Middle frontal gyrus (tissue), 1 donor: ENCODE results near the gene GPLD1.
"Not testable (repeated sequence)": the region's sequence is repeated elsewhere in the genome, so short reads cannot be mapped to it uniquely, and the experiment has no call there.

Experiments
- DNase-seq: peaks from one replicate; pipeline ENCODE4 v3.0.0-alpha.2; 2015; ENCODE audit warnings: low spot score; ENCODE audit errors: extremely low spot score

Gene GPLD1

DNA sequence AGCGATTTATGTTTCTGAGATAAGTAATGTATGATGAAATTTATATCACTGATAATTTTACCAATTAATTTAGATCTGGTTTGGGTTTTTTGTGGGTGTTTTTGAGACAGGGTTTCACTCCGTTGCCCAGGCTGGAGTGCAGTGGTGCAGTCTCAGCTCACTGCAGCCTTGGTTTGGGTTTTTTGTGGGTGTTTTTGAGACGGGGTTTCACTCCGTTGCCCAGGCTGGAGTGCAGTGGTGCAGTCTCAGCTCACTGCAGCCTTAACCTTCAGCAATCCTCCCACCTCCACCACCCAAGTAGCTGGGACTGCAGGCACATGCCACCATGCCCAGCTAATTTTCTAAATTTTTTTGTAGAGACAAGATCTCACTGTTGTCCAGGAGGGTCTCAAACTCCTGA, 73.6 kb downstream of the GPLD1 start:
- DNase-seq, result no peak

DNA sequence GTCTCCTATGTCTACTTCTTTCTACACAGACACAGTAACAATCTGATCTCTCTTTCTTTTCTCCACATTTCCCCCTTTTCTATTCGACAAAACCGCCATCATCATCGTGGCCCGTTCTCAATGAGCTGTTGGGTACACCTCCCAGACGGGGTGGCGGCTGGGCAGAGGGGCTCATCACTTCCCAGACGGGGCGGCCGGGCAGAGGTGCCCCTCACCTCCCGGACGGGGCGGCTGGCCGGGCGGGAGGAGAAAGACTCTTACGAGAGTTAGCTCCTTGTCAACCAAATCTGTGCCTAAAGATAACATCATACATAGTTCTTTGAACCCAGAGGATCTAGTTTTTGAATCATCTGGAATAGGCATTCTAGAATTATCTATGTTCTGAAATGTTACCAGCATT, 74.8 kb downstream of the GPLD1 start:
- not testable (repeated sequence) for DNase-seq

DNA sequence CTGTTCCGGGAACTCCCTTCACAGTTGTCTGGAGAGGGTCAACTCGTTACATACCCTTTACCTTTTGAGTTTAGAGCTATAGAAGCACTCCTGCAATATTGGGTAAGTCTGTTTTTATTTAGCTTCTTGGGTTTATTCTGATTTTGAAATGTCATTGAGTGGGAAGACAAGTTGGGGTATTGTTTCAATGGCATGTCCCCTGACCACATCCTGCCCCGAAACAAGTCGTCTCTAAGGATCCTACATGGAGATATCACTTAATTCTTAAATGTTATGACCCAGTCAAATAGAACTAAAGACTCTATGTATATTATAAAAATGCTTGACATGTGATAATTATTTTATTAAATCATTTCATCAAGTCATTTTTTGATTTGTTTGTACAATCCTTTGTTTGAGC, 77.1 kb downstream of the GPLD1 start:
- DNase-seq, result no peak

DNA sequence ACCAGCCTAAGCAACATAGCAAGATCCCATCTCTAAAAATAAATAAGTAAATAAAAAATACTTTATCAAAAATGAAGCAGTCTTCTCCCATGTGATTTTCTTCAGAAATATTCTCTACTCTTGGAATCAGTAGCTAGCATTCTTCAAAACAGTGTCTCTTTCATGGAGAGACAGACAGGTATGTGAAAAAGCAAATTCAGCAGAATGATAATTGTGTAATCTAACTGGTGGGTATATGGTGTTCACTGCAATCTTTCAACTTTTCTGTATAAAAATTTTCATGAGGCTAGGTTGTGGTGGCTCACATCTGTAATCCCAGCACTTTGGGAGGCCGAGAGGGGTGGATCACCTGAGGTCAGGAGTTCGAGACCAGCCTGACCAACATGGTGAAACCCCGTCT, 78.8 kb downstream of the GPLD1 start:
- DNase-seq, result no peak

DNA sequence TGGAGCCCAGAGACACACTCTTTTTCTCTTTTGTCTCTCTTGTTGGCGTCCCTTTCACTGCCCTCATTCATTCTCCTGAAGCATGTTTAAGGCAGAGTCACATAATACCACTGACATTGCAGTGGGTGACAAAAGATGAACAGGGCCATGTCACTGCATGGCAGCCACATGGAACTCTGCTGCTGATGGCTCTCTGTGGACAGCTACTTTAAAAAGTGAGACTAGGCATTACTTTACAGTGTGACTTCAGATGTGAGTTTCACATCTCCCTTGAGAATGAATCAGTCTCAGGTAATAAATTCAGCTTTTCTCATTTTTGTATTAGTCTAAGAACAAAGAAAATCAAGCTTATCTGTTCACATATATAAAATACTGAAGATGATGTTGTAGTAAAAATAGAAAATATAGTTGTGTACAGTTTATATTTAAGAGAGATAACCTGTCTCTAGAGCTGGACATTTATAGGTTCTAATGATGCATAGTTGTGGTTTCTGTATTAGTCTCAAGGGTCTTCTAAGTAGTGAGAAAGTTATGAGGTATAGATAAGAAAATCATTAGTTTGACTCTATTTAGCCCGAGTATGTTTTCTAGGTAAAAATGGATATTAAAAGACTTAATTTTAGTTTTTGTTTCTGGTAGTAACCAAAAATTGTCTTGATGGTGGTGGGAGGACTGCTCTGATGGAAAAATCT, 80.5 kb downstream of the GPLD1 start:
- no peak for DNase-seq

DNA sequence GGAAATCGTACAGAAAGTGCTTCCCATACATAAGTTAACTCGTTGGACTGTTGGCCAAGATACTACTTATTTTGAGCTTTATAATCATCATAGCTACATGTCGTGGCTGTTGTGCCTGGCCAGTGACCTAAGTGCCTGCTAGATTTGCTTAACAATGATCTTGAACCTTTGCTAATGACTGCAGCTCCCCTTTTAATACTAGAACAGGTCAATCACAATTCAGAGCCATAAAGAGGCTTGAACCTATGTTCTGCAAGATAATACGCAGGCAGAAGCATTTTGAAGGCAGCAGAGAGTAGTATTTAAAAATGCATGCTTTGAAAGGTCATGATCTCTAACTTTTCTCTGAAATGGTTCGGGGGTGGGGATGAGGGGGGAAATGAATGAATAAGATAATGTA, 84.1 kb downstream of the GPLD1 start:
- no peak for DNase-seq

DNA sequence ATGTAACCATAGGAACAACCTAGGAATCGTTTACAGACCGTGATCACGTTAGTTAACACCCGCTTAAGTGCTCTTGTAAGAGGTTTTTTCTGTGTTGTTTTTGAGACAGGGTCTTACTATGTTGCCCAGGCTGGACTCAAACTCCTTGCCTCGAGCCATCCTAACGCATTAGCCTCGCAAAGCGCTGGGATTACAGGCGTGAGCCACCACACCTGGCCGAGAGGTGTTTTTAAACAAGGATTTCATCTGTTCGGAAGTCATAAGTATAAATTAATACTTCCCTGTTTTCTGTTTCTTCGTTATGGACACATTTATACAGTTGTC, 85.9 kb downstream of the GPLD1 start:
- DNase-seq, result no peak

DNA sequence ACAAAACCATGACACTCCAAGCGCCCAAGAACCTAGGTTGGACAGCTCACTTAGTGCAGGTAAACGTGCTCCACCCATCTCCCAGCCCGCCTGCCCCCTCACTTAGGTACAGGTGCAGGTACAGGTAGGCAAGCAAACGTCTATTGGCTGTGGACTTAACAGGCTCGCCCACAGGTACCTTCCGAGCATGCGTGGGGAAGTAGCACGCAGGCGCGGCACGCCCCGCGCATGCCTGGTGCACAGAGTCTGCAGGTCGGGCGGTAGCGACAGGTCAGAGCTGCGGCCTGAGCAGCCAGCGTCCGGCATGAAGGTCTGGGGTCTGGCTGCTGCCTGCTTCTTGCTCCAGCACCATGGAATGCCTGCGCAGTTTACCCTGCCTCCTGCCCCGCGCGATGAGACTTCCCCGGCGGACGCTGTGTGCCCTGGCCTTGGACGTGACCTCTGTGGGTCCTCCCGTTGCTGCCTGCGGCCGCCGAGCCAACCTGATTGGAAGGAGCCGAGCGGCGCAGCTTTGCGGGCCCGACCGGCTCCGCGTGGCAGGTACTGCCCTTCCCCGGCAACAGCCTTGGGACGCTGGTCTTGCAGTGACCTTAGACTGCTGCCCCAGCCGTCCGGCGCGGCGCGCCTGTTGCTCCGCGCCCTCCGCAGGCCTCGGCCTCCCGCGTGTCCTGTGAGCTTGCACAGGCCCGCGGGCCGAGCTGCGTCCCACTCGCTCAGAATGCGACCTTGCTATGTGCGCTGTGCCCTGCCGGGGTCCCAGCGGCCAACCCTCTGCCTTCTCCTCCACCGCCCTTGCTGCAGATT, 86.5 kb downstream of the GPLD1 start, which contains the start of gene MRS2:
Gene MRS2 (plus strand): TSS at position 240 of the 804 bp plus-strand sequence. CDS start 111 bp downstream, at position 351.
- peak; percentile 86 for DNase-seq

DNA sequence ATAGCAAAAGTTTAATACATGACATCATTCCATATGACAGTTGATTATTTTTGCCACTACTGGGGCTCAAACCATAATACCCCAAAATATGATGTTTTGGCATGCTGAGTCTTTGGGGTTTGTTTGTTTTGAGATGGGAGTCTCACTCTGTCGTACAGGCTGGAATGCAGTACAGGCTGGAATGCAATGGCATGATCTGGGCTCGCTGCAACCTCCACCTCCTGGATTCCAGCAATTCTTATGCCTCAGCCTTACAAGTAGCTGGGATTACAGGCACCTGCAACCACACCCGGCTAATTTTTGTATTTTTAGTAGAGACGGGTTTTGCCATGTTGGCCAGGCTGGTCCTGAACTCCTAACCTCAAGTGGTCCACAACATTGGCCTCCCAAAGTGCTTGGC, 87.9 kb downstream of the GPLD1 start:
- no peak for DNase-seq

DNA sequence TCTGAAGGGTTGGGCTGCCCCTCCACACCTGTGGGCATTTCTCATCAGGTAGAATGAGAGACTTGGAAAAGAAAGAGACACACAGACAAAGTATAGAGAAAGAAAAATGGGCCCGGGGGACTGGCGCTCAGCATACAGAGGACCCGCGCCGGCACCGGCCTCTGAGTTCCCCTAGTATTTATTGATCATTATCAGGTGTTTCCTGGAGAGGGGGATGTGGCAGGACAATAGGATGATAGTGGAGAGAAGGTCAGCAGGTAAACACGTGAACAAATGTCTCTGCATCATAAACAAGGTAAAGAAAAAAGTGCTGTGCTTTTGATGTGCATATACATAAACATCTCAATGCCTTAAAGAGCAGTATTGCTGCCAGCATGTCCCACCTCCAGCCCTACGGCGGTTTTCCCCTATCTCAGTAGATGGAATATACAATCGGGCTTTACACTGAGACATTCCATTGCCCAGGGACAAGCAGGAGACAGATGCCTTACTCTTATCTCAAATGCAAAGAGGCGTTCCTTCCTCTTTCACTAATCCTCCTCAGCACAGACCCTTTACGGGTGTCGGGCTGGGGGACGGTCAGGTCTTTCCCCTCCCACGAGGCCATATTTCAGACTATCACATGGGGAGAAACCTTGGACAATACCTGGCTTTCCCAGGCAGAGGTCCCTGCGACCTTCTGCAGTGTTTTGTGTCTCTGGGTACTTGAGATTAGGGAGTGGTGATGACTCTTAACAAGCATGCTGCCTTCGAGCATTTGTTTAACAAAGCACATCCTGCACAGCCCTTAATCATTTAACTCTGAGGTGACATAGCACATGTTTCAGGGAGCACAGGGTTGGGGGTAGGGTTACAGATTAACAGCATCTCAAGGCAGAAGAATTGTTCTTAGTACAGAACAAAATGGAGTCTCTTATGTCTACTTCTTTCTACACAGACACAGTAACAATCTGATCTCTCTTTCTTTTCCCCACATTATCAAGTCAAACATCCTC, 89.0 kb downstream of the GPLD1 start:
- DNase-seq, result not testable (repeated sequence)

DNA sequence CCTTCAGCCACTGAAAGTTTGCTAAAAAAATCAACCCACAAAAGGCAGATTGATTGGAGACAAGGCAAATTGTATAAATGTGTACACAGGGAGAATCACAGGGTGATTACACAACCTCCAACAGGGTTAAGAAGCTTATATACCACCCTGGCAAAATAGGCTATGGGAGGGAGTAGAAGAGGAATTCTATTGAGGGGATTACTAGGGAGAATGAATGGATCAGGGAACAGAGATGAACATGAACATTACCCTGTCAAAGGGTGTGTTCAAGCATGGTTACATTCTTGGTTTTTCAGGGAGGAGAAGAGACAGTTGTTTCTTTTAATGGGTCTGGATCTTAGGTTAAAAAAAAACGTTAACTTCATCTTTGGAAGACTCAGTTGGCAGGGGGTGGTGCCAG, 91.7 kb downstream of the GPLD1 start:
- no peak for DNase-seq

DNA sequence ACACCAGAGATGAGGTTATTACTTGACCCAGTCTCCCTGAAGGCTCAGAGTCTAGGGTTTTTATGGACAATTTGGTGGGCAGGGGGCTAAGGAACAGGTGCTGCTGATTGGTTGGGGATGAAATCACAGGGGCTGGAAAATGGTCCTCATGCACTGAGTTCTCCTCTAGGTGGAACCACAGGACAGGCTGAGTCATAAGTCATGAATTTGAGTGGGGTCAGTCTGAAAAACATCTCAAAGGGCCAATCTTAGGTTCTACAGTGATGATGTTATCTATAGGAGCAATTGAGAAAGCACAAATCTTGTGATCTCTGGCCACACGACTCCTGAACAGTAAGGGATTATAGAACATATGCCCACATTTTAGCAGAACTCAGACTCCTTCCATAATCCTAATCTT, 92.6 kb downstream of the GPLD1 start:
- no peak for DNase-seq

DNA sequence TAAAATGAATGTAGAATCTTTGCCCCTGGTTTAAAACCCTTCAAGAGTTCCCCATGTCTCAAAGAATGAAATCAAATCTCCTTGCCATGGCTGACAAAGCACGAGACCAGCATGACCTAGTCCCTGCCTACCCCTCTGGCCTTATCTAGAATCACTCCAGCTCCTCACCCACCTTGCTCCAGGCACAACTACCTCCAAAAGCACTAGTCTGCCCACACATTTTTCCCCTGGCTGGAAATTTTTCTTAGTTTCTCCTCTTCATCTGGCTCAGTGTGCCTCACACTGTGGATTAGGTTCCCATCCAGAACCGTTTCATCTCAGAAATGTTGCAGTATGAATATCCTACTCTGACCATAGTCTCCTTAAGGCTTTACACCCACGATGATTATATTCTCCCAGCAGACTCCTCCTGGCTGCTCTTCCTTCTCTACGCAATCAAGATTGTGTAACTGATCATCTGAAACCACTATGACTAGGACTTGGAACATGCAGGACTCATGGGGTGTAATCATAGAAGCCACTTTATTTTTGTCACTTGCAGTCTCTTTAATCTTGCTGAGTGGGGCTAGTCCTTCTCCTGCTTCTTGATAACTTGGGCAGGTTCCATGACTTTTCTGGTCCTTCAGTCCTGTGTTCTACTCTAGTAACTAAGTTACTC, 94.5 kb downstream of the GPLD1 start:
- peak; percentile 9 for DNase-seq

DNA sequence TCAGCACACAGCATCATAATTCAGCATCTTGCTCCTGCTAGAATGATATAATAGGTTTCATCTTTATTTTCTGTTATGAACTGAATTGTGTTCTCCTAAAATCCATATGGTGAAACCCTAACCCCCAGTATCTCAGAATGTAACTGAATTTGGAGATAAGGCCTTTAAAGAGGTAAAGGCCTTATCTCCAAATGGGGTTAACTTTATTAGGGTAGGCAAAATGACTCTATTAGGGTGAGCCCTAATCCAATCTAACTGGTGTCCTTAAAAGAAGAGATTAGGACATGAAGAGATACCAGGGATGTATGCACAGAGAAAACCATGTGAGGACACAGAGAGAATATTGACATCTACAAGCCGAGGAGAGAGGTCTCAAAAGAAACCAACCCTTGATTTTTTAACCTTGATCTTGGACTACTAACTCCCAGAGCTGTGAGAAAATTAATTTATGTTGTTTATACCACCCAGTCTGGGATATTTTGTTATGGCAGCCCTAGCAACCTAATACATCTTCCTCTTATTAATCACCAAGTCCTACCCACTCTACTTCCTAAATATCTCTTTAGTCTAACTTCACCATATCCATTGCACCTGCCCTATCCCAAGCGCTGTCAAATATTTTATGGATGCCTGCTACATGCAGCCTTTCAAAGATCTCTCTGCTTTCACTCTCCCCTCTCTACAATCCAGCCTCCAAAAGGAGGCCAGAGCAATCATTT, 95.2 kb downstream of the GPLD1 start:
- no peak for DNase-seq

DNA sequence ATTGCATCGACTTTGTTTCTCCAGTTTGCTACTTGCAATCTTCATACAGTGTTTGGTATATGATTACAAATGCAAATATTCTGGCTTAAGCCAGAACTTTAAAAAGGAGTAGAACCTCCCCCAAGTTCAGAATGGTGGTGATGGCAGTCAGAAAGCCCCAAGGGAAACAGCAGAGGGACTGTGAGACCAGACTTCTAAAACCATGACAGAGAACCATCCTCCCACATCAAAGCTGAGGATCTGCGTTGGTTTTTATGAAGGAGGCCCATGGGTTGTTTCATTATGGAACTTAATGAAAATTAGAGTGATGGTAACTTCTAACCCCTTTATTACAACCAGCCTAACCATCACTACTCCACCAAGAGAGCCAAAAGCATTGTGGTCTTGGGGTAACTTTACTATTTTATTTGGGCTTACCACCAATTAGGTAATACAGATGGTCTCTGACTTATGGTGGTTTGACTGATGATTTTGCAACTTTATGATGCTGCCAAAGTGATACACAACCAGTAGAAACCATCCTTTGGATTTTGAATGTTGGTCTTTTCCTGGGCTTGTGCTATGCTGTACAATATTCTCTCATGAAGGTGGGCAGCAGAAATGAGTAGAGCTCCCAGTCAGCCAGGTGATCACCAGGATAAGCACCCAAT, 97.5 kb downstream of the GPLD1 start:
- no peak for DNase-seq

DNA sequence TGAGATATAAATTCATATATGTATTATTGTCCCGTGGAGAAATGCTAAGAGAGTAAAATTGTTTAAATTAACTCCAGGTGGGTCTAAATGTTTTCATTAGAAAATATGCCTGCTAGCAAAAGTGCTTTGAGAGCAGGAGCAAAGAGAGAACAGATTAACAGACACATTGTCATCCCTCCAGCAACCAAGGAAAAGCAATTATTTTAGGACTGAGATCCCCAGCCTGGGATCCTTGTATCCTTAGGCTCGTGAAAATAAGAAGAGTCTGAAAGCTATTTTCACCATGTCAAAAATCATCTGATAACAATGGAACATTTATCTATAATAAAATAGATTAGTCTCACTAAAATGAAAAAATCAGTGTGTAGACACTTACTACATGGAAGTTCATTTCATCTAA, 98.2 kb downstream of the GPLD1 start:
- no peak for DNase-seq

DNA sequence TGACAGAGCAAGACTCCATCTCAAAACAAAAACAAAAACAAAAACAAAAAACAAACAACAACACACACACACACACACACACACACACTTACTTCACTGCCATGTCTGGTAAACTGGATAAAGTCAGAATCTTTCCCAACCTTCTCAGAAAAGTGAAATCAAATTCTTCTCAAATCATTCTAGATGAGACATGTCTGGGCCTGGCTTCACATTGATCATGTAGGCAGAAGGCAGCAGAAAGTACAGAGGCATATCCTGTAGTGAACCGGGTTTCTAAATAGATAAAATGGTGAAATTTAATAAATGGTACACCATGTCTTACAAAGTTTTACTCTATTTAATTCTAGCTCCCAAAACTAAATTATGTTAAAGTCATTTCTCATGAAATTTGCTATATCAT, 101.6 kb downstream of the GPLD1 start:
- no peak for DNase-seq

DNA sequence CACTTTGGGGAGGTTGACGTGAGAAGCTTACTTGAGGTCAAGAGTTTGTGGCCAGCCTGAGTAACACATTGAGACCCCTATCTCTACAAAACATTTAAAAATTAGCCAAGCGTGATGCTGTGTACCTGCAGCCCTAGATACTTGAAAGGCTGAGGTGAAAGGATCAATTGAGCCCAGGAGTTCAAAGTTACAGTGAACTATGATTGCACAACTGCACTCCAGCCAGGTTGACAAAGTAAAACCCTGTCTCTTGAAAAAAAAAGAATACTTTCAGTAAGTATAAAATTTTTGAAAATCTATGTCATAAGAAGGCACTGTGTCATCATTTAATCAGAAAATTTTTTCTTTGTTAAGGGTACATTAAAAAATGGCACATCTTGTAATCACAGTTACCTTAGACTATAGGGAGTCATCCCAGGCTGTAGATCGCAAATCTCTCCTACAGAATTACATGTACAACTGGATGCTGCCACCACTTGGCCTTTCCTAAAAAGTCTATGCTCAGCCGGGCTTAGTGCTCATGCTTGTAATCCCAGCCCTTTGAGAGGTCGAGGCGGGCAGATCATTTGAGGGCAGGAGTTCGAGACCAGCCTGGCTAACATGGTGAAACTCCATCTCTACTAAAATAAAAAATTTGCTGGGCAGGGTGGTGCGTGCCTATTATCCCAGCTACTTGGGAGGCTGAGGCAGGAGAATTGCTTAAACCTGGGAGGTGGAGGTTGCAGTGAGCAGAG, 103.7 kb downstream of the GPLD1 start:
- DNase-seq, result no peak

DNA sequence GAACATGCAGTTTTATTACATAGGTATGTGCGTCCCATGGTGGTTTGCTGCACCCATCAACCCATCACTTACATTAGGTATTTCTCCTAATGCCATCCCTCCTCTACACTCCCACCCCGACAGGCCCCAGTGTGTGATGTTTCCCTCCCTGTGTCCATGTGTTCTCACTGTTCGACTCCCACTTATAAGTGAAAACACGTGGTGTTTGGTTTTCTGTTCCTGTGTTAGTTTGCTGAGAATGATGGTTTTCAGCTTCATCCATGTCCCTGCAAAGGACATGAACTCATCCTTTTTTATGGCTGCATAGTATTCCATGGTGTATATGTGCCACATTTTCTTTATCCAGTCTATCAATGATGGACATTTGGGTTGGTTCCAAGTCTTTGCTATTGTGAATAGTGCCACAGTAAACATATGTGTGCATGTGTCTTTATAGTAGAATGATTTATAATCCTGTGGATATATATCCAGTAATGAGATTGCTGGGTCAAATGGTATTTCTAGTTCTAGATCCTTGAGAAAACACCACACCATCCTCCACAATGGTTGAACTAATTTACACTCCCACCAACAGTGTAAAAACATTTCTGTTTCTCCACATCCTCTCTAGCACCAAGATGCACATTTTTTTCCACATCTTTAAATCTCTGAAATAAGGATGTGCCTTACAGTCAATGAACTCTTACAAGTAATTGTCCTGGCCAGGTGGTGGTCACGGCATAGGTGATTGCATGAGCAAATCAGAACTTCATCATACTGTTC, 104.8 kb downstream of the GPLD1 start:
- DNase-seq, result not testable (repeated sequence)
